Measurements from ENCODE around the gene MZF1.

GRCh38 chr19:58514564-58515022 lies 58.5 kb downstream of the MZF1 start:
- TF ChIP-seq RAD21 (IDR thresholded peaks at IDR 0.05; ENCODE audit: insufficient read depth, low read depth, low read length): no peak
- no peak for TF ChIP-seq ZBTB33 (IDR thresholded peaks at IDR 0.05)
- TF ChIP-seq POLR2A (IDR thresholded peaks at IDR 0.05; ENCODE audit: low read depth, low read length): no peak
- TF ChIP-seq FOXM1 (IDR thresholded peaks at IDR 0.05; ENCODE audit: low read depth, low read length): no peak
- no peak for TF ChIP-seq EZH2 (IDR thresholded peaks at IDR 0.05; ENCODE audit: borderline replicate concordance, control insufficient read depth, low read depth, low read length)
- no peak for TF ChIP-seq ZNF24 (IDR thresholded peaks at IDR 0.05)
- no peak for TF ChIP-seq SP1 (IDR thresholded peaks at IDR 0.05; ENCODE audit: low read depth, low read length)
- no peak for TF ChIP-seq JUND (IDR thresholded peaks at IDR 0.05; ENCODE audit: low read depth, low read length)
